GM12878 (cell line): ENCODE measurements around the gene MTR. TPM values are rescaled to one million over a fixed set of nuclear protein-coding genes. Genes with fewer than 3 reads are reported as not detected.

Experiments
- ATAC-seq: fragments of 200-7000 bp; cut with Tn5 transposase; 3 replicates; pipeline ENCODE4 v1.9.1; 2020; ENCODE audit warnings: mild to moderate bottlenecking, moderate library complexity
- BruUV-seq: library from RNA; stranded (reverse); fragments of 400-500 nt; replicated peaks from 2 replicates; lab custom pipeline; 2021; lab: Mats Ljungman, UMichigan
- CTCF ChIA-PET: fragments of 300-600 bp; sonication (Branson Sonifier 250); formaldehyde crosslinking; extraction: SDS; loops from one replicate; lab custom pipeline; 2021; ENCODE audit warnings: inconsistent platforms; lab: Yijun Ruan, JAX
- POLR2A ChIA-PET: fragments of 350-600 bp; formaldehyde crosslinking; extraction: SDS; loops from one replicate; lab custom pipeline; 2021; ENCODE audit warnings: inconsistent platforms; lab: Charles Lee
- RAD21 ChIA-PET: fragments of 300-600 bp; sonication (Branson Sonifier 250); formaldehyde crosslinking; loops from one replicate; lab custom pipeline; 2023; ENCODE audit warnings: antibody characterized with exemption; ENCODE audit not compliant: unreplicated experiment; lab: Charles Lee
- SMC1A ChIA-PET: fragments of 300-600 bp; sonication (Branson Sonifier 250); formaldehyde crosslinking; loops from one replicate; lab custom pipeline; 2023; ENCODE audit not compliant: unreplicated experiment, uncharacterized antibody; lab: Charles Lee
- DNase-seq: peaks from one replicate; pipeline ENCODE4 v3.0.0-alpha.2; 2011; ENCODE audit warnings: low read depth, low spot score
- FAIRE-seq: peaks from 3 replicates; lab custom pipeline; 2011; peaks lifted over from hg19 to GRCh38; lab: Jason Lieb, UNC
- H2AFZ ChIP-seq: 2 replicates; pipeline ENCODE4 v1.6.0; 2011; ENCODE audit warnings: low read depth, low read length, control low read depth; ENCODE audit not compliant: control insufficient read depth
- H3K27ac ChIP-seq: 2 replicates; pipeline ENCODE4 v1.5.1; 2011; ENCODE audit warnings: control low read depth; ENCODE audit not compliant: control insufficient read depth, insufficient read depth
- H3K27me3 ChIP-seq, 2 experiments: replicated peaks in 1 of 2; 2 replicates each; pipeline versions ENCODE4 v1.6.0 to v1.6.1; 2011; ENCODE audit warnings: low read length in 1 of 2; ENCODE audit not compliant: control insufficient read depth in 2 of 2, insufficient read depth in 2 of 2
- H3K36me3 ChIP-seq, 2 experiments: 2 replicates each; pipeline ENCODE4 v1.5.1; 2011; ENCODE audit warnings: low read length in 1 of 2; ENCODE audit not compliant: control insufficient read depth in 2 of 2, insufficient read depth in 2 of 2
- H3K4me1 ChIP-seq: 2 replicates; pipeline ENCODE4 v1.6.1; 2011; ENCODE audit warnings: mild to moderate bottlenecking, low read length, moderate library complexity, mixed read lengths; ENCODE audit not compliant: control insufficient read depth, insufficient read depth
- H3K4me2 ChIP-seq: 2 replicates; pipeline ENCODE4 v1.6.0; 2011; ENCODE audit warnings: control low read depth; ENCODE audit not compliant: control insufficient read depth, insufficient read depth
- H3K4me3 ChIP-seq: fragments of 200-600 bp; sonication (generic); 2 replicates; pipeline ENCODE4 v1.5.1; 2016
- H3K79me2 ChIP-seq: 2 replicates; pipeline ENCODE4 v1.6.0; 2011; ENCODE audit warnings: low read length; ENCODE audit not compliant: control insufficient read depth, insufficient read depth
- H3K9ac ChIP-seq: 2 replicates; pipeline ENCODE4 v1.8.0; 2011; ENCODE audit warnings: low read length, control low read depth, mixed read lengths; ENCODE audit not compliant: control insufficient read depth, insufficient read depth
- H3K9me3 ChIP-seq: replicated peaks from 3 replicates; pipeline ENCODE4 v1.5.1; 2011; ENCODE audit warnings: mild to moderate bottlenecking, low read length; ENCODE audit not compliant: control insufficient read depth, insufficient read depth
- H4K20me1 ChIP-seq: 2 replicates; pipeline ENCODE4 v1.6.0; 2011; ENCODE audit not compliant: control insufficient read depth, insufficient read depth
- NFYA ChIP-seq: IDR thresholded peaks from 2 replicates; pipeline ENCODE4 v1.6.1; 2011; ENCODE audit warnings: low read depth, mild to moderate bottlenecking, low read length, improper control_type of control experiment, borderline replicate concordance
- RCOR1 ChIP-seq: conservative IDR thresholded peaks from 2 replicates; pipeline ENCODE4 v1.6.1; 2012; ENCODE audit warnings: low read depth, low read length, improper control_type of control experiment
- SMAD5 ChIP-seq: IDR thresholded peaks from 2 replicates; pipeline ENCODE4 v1.6.1; 2016; ENCODE audit warnings: antibody characterized with exemption, low read depth
- WGBS: methylation state at CpG from one replicate; pipeline ENCODE4 v1.1.6; 2016; ENCODE audit warnings: low lambda C conversion rate; ENCODE audit not compliant: insufficient replicate concordance, insufficient coverage; ENCODE audit errors: missing lambda C conversion rate; 5-methylcytosine and 5-hydroxymethylcytosine counted together
- in situ Hi-C: fragments of 300-500 bp; cut with MboI; formaldehyde crosslinking; loops from 9 replicates; pipeline ENCODE4 v1.14.3; 2018; ENCODE audit warnings: mixed read lengths
- intact Hi-C: fragments of 100-400 bp; cut with micrococcal nuclease; formaldehyde crosslinking; loops from one replicate; pipeline ENCODE4 v1.14.2; 2022; ENCODE audit not compliant: unreplicated experiment
- polyA plus RNA-seq, 11 experiments: library from polyadenylated mRNA; depleted of rRNA in 4 of 11; unstranded in 6 of 11; stranded (reverse) in 5 of 11; fragments of >200 nt; fragmentation: Nextera tagmentation in 4 of 11; fragmentation: Illumina TruSeq in 1 of 11; extraction: Ambion mirVana in 4 of 11; extraction: Trizol in 1 of 11; gene quantifications; 1 replicate in 1 of 11; 2 replicates in 10 of 11; pipeline versions ENCODE4 v1.2.1 to v1.2.3, GENCODE V29; 2011 to 2016; ENCODE audit warnings: inconsistent platforms in 2 of 11, missing spikeins in 2 of 11, low read depth in 1 of 11
- total RNA-seq, 4 experiments: library from RNA; depleted of rRNA in 3 of 4; stranded (reverse); fragments of >200 nt in 3 of 4; fragmentation: Illumina TruSeq in 1 of 4; extraction: Trizol in 1 of 4; gene quantifications; 2 replicates each; pipeline versions ENCODE4 v1.2.1 to v1.2.3, GENCODE V29; 2013 to 2021
- TF ChIP-seq, protein P1 (sequence below): fragments of 450-650 bp; IDR thresholded peaks from 2 replicates; pipeline ENCODE4 v1.6.1; 2016; ENCODE audit warnings: mild to moderate bottlenecking
- TF ChIP-seq, protein P2 (sequence below): IDR thresholded peaks from 2 replicates; pipeline ENCODE4 v1.6.1; 2011; ENCODE audit warnings: low read depth, mild to moderate bottlenecking, low read length, moderate library complexity, borderline replicate concordance; ENCODE audit errors: extremely low read depth
- TF ChIP-seq, protein P3 (sequence below): fragments of 450-650 bp; formaldehyde crosslinking; IDR thresholded peaks from 2 replicates; pipeline ENCODE4 v1.5.0; 2022; ENCODE audit warnings: mild to moderate bottlenecking, missing genetic modification characterization
- TF ChIP-seq, protein P4 (sequence below), 3 experiments: IDR thresholded peaks in 2 of 3; conservative IDR thresholded peaks in 1 of 3; 2 replicates each; pipeline ENCODE4 v1.5.1; 2011; ENCODE audit warnings: low read depth in 3 of 3, low read length in 3 of 3, mild to moderate bottlenecking in 3 of 3, control low read depth in 2 of 3, moderate library complexity in 2 of 3, inconsistent platforms in 1 of 3, mixed read lengths in 1 of 3; ENCODE audit not compliant: control insufficient read depth in 2 of 3, insufficient read depth in 1 of 3; ENCODE audit errors: extremely low read depth in 1 of 3

MTR gene
- total and polyA plus RNA-seq, 10 of the 15 experiments (the other 5 are each of a cell fraction or from before 2014, with no cell fraction given), result 2.4 to 38.7 (median 16.5) TPM

DNA sequence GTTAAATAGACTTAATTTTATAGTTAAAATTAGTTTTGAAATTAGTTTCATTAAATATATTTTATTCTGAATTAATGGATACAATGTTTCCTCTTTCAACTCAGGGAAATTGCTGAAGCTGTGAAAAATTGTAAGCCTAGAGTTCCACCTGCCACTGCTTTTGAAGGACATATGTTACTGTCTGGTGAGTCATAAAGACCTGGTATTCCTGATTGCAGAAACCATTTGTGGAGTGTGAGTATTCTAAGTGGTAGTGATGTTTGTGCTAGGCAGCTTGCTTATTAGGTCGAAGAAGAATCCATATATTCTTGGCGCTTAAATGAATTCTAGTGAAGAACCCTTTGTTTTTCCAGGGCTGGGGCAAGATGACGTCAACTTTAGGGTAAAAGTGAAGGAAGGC, 34.0 kb downstream of the MTR start:
- BruUV-seq, result no TSS peak
- no peaks in the 10 kb centered on the region for H3K79me2 ChIP-seq
- ChIA-PET SMC1A (no interaction called here), POLR2A (interaction anchor here (1.0 kb wide), 1 partner anchor 28 kb away, joined by 3 read pairs; no protein-coding TSS in a partner anchor), RAD21 (no interaction called here), CTCF (interaction anchor here (0.8 to 1.6 kb wide), 2 partner anchors 12 to 733 kb away, joined by 3 read pairs; no protein-coding TSS in a partner anchor)
- H4K20me1 ChIP-seq, result no peaks in the 10 kb centered on the region
- no peak overlapping the region for H2AFZ ChIP-seq
- no peak for FAIRE-seq
- TF ChIP-seq, protein P1, sequence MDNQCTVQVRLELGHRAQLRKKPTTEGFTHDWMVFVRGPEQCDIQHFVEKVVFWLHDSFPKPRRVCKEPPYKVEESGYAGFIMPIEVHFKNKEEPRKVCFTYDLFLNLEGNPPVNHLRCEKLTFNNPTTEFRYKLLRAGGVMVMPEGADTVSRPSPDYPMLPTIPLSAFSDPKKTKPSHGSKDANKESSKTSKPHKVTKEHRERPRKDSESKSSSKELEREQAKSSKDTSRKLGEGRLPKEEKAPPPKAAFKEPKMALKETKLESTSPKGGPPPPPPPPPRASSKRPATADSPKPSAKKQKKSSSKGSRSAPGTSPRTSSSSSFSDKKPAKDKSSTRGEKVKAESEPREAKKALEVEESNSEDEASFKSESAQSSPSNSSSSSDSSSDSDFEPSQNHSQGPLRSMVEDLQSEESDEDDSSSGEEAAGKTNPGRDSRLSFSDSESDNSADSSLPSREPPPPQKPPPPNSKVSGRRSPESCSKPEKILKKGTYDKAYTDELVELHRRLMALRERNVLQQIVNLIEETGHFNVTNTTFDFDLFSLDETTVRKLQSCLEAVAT, result no peak
- intact Hi-C loops (no loop called here), in situ Hi-C loops (no loop called here)
- WGBS, result 83% methylated on average over 3 of the region's 3 CpGs
- H3K4me1 ChIP-seq, result no peaks in the 10 kb centered on the region
- no peak for DNase-seq
- no peak overlapping the region for H3K4me2 ChIP-seq
- H3K4me3 ChIP-seq, result no peak overlapping the region
- H3K9ac ChIP-seq, result no peak overlapping the region
- no peaks in the 10 kb centered on the region for H3K9me3 ChIP-seq
- ATAC-seq, result no peak
- H3K27me3 ChIP-seq, result no peaks in the 10 kb centered on the region
- H3K36me3 ChIP-seq, result peaks cover 8 to 38% of the 10 kb centered on the region in 2 experiments
- no peak overlapping the region for H3K27ac ChIP-seq

DNA sequence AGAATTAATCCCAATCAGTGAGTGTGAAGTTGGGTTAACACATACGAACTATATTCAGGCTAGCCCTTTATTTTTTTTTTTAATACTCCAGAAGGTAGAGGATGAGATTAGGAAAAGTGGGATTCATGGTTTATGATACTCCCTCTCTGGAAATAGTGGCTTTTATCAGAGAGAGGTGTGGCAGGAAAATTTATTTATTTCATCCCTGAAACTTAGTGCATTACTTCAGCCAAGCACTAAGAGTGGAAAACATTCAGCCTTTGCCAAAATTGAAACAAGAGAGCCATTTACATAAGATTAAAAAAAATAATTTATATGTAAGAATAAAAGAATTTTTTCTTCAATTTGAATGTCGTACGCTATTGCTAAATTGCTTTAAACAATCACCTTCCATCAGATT, 35.0 kb downstream of the MTR start:
- no peaks in the 10 kb centered on the region for H3K27me3 ChIP-seq
- SMC1A ChIA-PET, result interaction anchor here (0.6 kb wide), 1 partner anchor 48 kb away, joined by 3 read pairs; no protein-coding TSS in a partner anchor
- no peaks in the 10 kb centered on the region for H3K4me1 ChIP-seq
- H3K4me2 ChIP-seq, result no peak overlapping the region
- RAD21 ChIA-PET, result no interaction called here
- H3K27ac ChIP-seq, result no peak overlapping the region
- H3K36me3 ChIP-seq, result peaks cover 10 to 38% of the 10 kb centered on the region in 2 experiments
- CTCF ChIA-PET, result interaction anchor here (1.6 kb wide), 1 partner anchor 732 kb away, joined by 3 read pairs; no protein-coding TSS in a partner anchor
- POLR2A ChIA-PET, result no interaction called here
- no TSS peak for BruUV-seq
- ATAC-seq (no peak), DNase-seq (no peak), FAIRE-seq (no peak)
- no peaks in the 10 kb centered on the region for H4K20me1 ChIP-seq
- H3K9me3 ChIP-seq, result no peaks in the 10 kb centered on the region
- H2AFZ ChIP-seq, result no peak overlapping the region
- H3K9ac ChIP-seq, result no peak overlapping the region
- in situ Hi-C loops (no loop called here), intact Hi-C loops (no loop called here)
- no peak overlapping the region for H3K4me3 ChIP-seq
- 100% methylated on average over 3 of the region's 3 CpGs for WGBS
- H3K79me2 ChIP-seq, result no peaks in the 10 kb centered on the region
- no peak for TF ChIP-seq NFYA
- TF ChIP-seq, protein P2, sequence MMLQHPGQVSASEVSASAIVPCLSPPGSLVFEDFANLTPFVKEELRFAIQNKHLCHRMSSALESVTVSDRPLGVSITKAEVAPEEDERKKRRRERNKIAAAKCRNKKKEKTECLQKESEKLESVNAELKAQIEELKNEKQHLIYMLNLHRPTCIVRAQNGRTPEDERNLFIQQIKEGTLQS, result no peak
- TF ChIP-seq, protein P3, sequence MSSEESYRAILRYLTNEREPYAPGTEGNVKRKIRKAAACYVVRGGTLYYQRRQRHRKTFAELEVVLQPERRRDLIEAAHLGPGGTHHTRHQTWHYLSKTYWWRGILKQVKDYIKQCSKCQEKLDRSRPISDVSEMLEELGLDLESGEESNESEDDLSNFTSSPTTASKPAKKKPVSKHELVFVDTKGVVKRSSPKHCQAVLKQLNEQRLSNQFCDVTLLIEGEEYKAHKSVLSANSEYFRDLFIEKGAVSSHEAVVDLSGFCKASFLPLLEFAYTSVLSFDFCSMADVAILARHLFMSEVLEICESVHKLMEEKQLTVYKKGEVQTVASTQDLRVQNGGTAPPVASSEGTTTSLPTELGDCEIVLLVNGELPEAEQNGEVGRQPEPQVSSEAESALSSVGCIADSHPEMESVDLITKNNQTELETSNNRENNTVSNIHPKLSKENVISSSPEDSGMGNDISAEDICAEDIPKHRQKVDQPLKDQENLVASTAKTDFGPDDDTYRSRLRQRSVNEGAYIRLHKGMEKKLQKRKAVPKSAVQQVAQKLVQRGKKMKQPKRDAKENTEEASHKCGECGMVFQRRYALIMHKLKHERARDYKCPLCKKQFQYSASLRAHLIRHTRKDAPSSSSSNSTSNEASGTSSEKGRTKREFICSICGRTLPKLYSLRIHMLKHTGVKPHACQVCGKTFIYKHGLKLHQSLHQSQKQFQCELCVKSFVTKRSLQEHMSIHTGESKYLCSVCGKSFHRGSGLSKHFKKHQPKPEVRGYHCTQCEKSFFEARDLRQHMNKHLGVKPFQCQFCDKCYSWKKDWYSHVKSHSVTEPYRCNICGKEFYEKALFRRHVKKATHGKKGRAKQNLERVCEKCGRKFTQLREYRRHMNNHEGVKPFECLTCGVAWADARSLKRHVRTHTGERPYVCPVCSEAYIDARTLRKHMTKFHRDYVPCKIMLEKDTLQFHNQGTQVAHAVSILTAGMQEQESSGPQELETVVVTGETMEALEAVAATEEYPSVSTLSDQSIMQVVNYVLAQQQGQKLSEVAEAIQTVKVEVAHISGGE (CRISPR knock-in tag), result no peak
- TF ChIP-seq, protein P4, sequence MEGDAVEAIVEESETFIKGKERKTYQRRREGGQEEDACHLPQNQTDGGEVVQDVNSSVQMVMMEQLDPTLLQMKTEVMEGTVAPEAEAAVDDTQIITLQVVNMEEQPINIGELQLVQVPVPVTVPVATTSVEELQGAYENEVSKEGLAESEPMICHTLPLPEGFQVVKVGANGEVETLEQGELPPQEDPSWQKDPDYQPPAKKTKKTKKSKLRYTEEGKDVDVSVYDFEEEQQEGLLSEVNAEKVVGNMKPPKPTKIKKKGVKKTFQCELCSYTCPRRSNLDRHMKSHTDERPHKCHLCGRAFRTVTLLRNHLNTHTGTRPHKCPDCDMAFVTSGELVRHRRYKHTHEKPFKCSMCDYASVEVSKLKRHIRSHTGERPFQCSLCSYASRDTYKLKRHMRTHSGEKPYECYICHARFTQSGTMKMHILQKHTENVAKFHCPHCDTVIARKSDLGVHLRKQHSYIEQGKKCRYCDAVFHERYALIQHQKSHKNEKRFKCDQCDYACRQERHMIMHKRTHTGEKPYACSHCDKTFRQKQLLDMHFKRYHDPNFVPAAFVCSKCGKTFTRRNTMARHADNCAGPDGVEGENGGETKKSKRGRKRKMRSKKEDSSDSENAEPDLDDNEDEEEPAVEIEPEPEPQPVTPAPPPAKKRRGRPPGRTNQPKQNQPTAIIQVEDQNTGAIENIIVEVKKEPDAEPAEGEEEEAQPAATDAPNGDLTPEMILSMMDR (IDR thresholded peaks at IDR 0.05 in 2 of 3, conservative IDR thresholded peaks at IDR 0.05 in 1 of 3; ENCODE audit: control insufficient read depth in 2 of 3, extremely low read depth in 1 of 3, insufficient read depth in 1 of 3, low read depth in 3 of 3, low read length in 3 of 3), result no peak
- TF ChIP-seq RCOR1, result no peak
- TF ChIP-seq SMAD5, result no peak
